Thyroid gland (tissue), 4 donors: ENCODE results near the gene CDIP1. TPM values are rescaled to one million over a fixed set of nuclear protein-coding genes. Genes with fewer than 3 reads are reported as not detected.

Source experiments
- DNase-seq, 2 donors: peaks; one replicate each; pipeline ENCODE4 v3.0.0-alpha.2; 2019
- H3K27ac ChIP-seq, 3 donors: fragments of 200-600 bp; sonication (generic); 1 replicate in 2 of 3; 2 replicates in 1 of 3; pipeline ENCODE4 v1.5.1; 2016 to 2019; ENCODE audit warnings: mild to moderate bottlenecking in 1 of 3, moderate library complexity in 1 of 3
- H3K27me3 ChIP-seq: fragments of 200-600 bp; sonication (generic); one replicate; pipeline ENCODE4 v1.5.1; 2019
- H3K36me3 ChIP-seq, 2 donors: fragments of 200-600 bp; sonication (generic); one replicate each; pipeline ENCODE4 v1.5.1; 2016 to 2019
- H3K4me1 ChIP-seq, 2 donors: fragments of 200-600 bp; sonication (generic); one replicate each; pipeline ENCODE4 v1.5.1; 2017 to 2019
- H3K4me3 ChIP-seq, 3 donors: fragments of 200-600 bp; sonication (generic); replicated peaks in 1 of 3; 1 replicate in 2 of 3; 2 replicates in 1 of 3; pipeline ENCODE4 v1.5.1; 2016; ENCODE audit warnings: mild to moderate bottlenecking in 1 of 3
- H3K9me3 ChIP-seq: fragments of 200-600 bp; sonication (generic); one replicate; pipeline ENCODE4 v1.5.1; 2017
- CTCF ChIP-seq, 6 experiments: fragments of 200-600 bp in 3 of 6; fragments of 450-650 bp in 3 of 6; sonication (generic) in 3 of 6; IDR thresholded peaks; one replicate each; pipeline ENCODE4 v1.5.1; 2016 to 2019; ENCODE audit warnings: antibody characterized with exemption in 6 of 6, mild to moderate bottlenecking in 2 of 6, inconsistent platforms in 1 of 6, moderate library complexity in 1 of 6
- POLR2A ChIP-seq, 2 donors: fragments of 450-650 bp; IDR thresholded peaks; one replicate each; pipeline ENCODE4 v1.6.1; 2017; ENCODE audit warnings: antibody characterized with exemption in 2 of 2, mild to moderate bottlenecking in 2 of 2, moderate library complexity in 1 of 2
- WGBS, 2 donors: methylation state at CpG; one replicate each; pipeline ENCODE4 v1.1.5; 2017; 5-methylcytosine and 5-hydroxymethylcytosine counted together
- intact Hi-C: fragments of 100-400 bp; cut with DNase I; formaldehyde crosslinking; loops from one replicate; pipeline ENCODE4 v1.15.1; 2023
- total RNA-seq, 4 donors: library from RNA; depleted of rRNA; stranded (reverse); fragments of >200 nt; gene quantifications; one replicate each; pipeline ENCODE4 v1.2.3, GENCODE V29; 2016

Gene CDIP1
- total RNA-seq, 4 donors from 2014 or later: 15.5 to 25.4 (median 25.2) TPM

- no peak overlapping the region for H3K4me3 ChIP-seq
- no peaks in the 10 kb centered on the region for H3K9me3 ChIP-seq
- intact Hi-C loops: no loop called here
- H3K27me3 ChIP-seq: no peaks in the 10 kb centered on the region
- H3K36me3 ChIP-seq: peaks cover 21 to 47% of the 10 kb centered on the region in 2 donors
- no peak for DNase-seq
- TF ChIP-seq POLR2A (IDR thresholded peaks at IDR 0.05): no peak
- no peak for TF ChIP-seq CTCF (IDR thresholded peaks at IDR 0.05)
- H3K4me1 ChIP-seq: no peaks in the 10 kb centered on the region
- no peak overlapping the region for H3K27ac ChIP-seq
- WGBS, 2 donors: 90 to 92% methylated on average over 2 to 14 of the region's 27 CpGs
These were observed 77.1 kb downstream of the CDIP1 start for GRCh38 chr16:4461250-4462085.

- Histone ChIP-seq H3K36me3 (peaks cover 22 to 46% of the 10 kb centered on the region in 2 donors), H3K4me1 (no peaks in the 10 kb centered on the region), H3K27me3 (no peaks in the 10 kb centered on the region), H3K4me3 (no peak overlapping the region), H3K9me3 (no peaks in the 10 kb centered on the region), H3K27ac (no peak overlapping the region)
- no peak for TF ChIP-seq CTCF (IDR thresholded peaks at IDR 0.05)
- TF ChIP-seq POLR2A (IDR thresholded peaks at IDR 0.05): no peak
- DNase-seq: no peak
- 91 to 93% methylated on average over 4 to 5 of the region's 5 CpGs for WGBS, 2 donors
- intact Hi-C loops: no loop called here
These were observed 77.7 kb downstream of the CDIP1 start for GRCh38 chr16:4460936-4461249.

Other genes with a start within 250 kb of the CDIP1 start
- 1 to 10 TPM; 5.5 to 7.6 (median 6.7) TPM for gene GLIS2, start 222.7 kb downstream of the CDIP1 start, total RNA-seq
- 10 to 100 TPM in 3 of 4 donors, 1 to 10 TPM in 1; 5.6 to 60.2 (median 27.3) TPM for gene PAM16, start 187.5 kb downstream of the CDIP1 start, total RNA-seq
- gene VASN, start 166.9 kb downstream of the CDIP1 start, total RNA-seq: 10 to 100 TPM; 21.9 to 47.0 (median 28.8) TPM
- 10 to 100 TPM; 17.9 to 53.7 (median 29.7) TPM for gene CORO7, start 122.2 kb downstream of the CDIP1 start, total RNA-seq
- 10 to 100 TPM; 41.0 to 61.0 (median 51.0) TPM for gene DNAJA3, start 112.9 kb downstream of the CDIP1 start, total RNA-seq
- 10 to 100 TPM; 40.0 to 88.8 (median 57.6) TPM for gene NMRAL1, start 64.1 kb downstream of the CDIP1 start, total RNA-seq
- gene HMOX2, start 62.4 kb downstream of the CDIP1 start, total RNA-seq: 10 to 100 TPM; 36.0 to 63.2 (median 50.5) TPM
- under 1 TPM; 0.11 to 0.88 (median 0.62) TPM for gene C16orf96, start 17.6 kb upstream of the CDIP1 start, total RNA-seq
- gene UBALD1, start 76.1 kb upstream of the CDIP1 start, total RNA-seq: 10 to 100 TPM in 3 of 4 donors, 1 to 10 TPM in 1; 9.3 to 21.4 (median 10.9) TPM
- gene MGRN1, start 86.1 kb upstream of the CDIP1 start, total RNA-seq: 10 to 100 TPM; 32.5 to 86.4 (median 57.6) TPM
- 10 to 100 TPM; 27.0 to 61.1 (median 38.9) TPM for gene NUDT16L1, start 154.8 kb upstream of the CDIP1 start, total RNA-seq
- 10 to 100 TPM; 22.9 to 35.3 (median 25.1) TPM for gene ANKS3, start 195.5 kb upstream of the CDIP1 start, total RNA-seq
- 1 to 10 TPM in 3 of 4 donors, under 1 TPM in 1; 0.25 to 4.1 (median 2.8) TPM for gene DNAAF8, start 195.8 kb upstream of the CDIP1 start, total RNA-seq
- 10 to 100 TPM; 11.8 to 20.6 (median 17.6) TPM for gene ZNF500, start 228.4 kb upstream of the CDIP1 start, total RNA-seq
- under 1 TPM in 1 of 4 donors, not detected in 3; 0.54 TPM for gene SEPTIN12, start 249.6 kb upstream of the CDIP1 start, total RNA-seq